Osteocyte (in vitro differentiated cells): Measurements from ENCODE around the gene KCTD18. TPM values are rescaled to one million over a fixed set of nuclear protein-coding genes. Genes with fewer than 3 reads are reported as not detected.

Experiments
- DNase-seq: peaks from one replicate; pipeline ENCODE4 v3.0.0; 2021; ENCODE audit warnings: mixed read lengths; ENCODE audit not compliant: unreplicated experiment; ENCODE audit errors: extremely low spot score
- H3K27ac Mint-ChIP-seq: one replicate; pipeline ENCODE4 v1.8.0; 2021; ENCODE audit warnings: mild to moderate bottlenecking, mixed read lengths; ENCODE audit not compliant: unreplicated experiment
- H3K27me3 Mint-ChIP-seq: one replicate; pipeline ENCODE4 v1.8.0; 2021; ENCODE audit warnings: mixed read lengths; ENCODE audit not compliant: unreplicated experiment
- H3K36me3 Mint-ChIP-seq: one replicate; pipeline ENCODE4 v1.8.0; 2021; ENCODE audit warnings: mixed read lengths; ENCODE audit not compliant: unreplicated experiment
- H3K4me1 Mint-ChIP-seq: one replicate; pipeline ENCODE4 v1.8.0; 2021; ENCODE audit warnings: mixed read lengths; ENCODE audit not compliant: unreplicated experiment
- H3K4me3 Mint-ChIP-seq: one replicate; pipeline ENCODE4 v1.8.0; 2021; ENCODE audit warnings: mild to moderate bottlenecking, moderate library complexity, mixed read lengths; ENCODE audit not compliant: unreplicated experiment
- H3K9me3 Mint-ChIP-seq: one replicate; pipeline ENCODE4 v1.8.0; 2021; ENCODE audit warnings: mixed read lengths; ENCODE audit not compliant: unreplicated experiment
- CTCF ChIP-seq: fragments of 200-600 bp; sonication (generic); IDR thresholded peaks from 2 replicates; pipeline ENCODE4 v1.5.0; 2021; ENCODE audit warnings: antibody characterized with exemption, mild to moderate bottlenecking, moderate library complexity
- total RNA-seq: library from RNA; stranded (reverse); gene quantifications from 2 replicates; pipeline ENCODE4 v1.2.1, GENCODE V29; 2021

Gene KCTD18
- total RNA-seq, 1 donor from 2014 or later: 19.1 TPM

- DNase-seq: no peak
- no peak overlapping the region for H3K4me3 Mint-ChIP-seq
- no peak overlapping the region for H3K27ac Mint-ChIP-seq
- H3K9me3 Mint-ChIP-seq: no peaks in the 10 kb centered on the region
- H3K27me3 Mint-ChIP-seq: no peaks in the 10 kb centered on the region
- H3K36me3 Mint-ChIP-seq: peaks cover 64% of the 10 kb centered on the region
- H3K4me1 Mint-ChIP-seq: no peaks in the 10 kb centered on the region
- TF ChIP-seq CTCF: no peak
Measured at GRCh38 chr2:200472853-200473464, 36.9 kb downstream of the KCTD18 start.

- Mint-ChIP-seq H3K4me3 (no peak overlapping the region), H3K9me3 (no peaks in the 10 kb centered on the region), H3K27me3 (no peaks in the 10 kb centered on the region), H3K27ac (no peak overlapping the region), H3K36me3 (peaks cover 60% of the 10 kb centered on the region), H3K4me1 (peaks cover 3% of the 10 kb centered on the region)
- no peak for TF ChIP-seq CTCF
- DNase-seq: no peak
Measured at GRCh38 chr2:200471928-200472645, 37.8 kb downstream of the KCTD18 start.

GRCh38 chr2:200471324-200471848 lies 38.5 kb downstream of the KCTD18 start:
- H3K36me3 Mint-ChIP-seq: peaks cover 54% of the 10 kb centered on the region
- H3K27ac Mint-ChIP-seq: peak overlapping the region; percentile 38
- TF ChIP-seq CTCF: peak; percentile 66
- no peak for DNase-seq
- H3K4me3 Mint-ChIP-seq: no peak overlapping the region
- peaks cover 4% of the 10 kb centered on the region for H3K4me1 Mint-ChIP-seq
- H3K9me3 Mint-ChIP-seq: no peaks in the 10 kb centered on the region
- H3K27me3 Mint-ChIP-seq: no peaks in the 10 kb centered on the region

- no peak for DNase-seq
- H3K27ac Mint-ChIP-seq: peak overlapping the region; percentile 10
- no peak for TF ChIP-seq CTCF
- peaks cover 4% of the 10 kb centered on the region for H3K4me1 Mint-ChIP-seq
- peaks cover 53% of the 10 kb centered on the region for H3K36me3 Mint-ChIP-seq
- H3K27me3 Mint-ChIP-seq: no peaks in the 10 kb centered on the region
- no peaks in the 10 kb centered on the region for H3K9me3 Mint-ChIP-seq
- no peak overlapping the region for H3K4me3 Mint-ChIP-seq
Measured at GRCh38 chr2:200470230-200470629, 39.6 kb downstream of the KCTD18 start.

- H3K36me3 Mint-ChIP-seq: peaks cover 53% of the 10 kb centered on the region
- peaks cover 4% of the 10 kb centered on the region for H3K4me1 Mint-ChIP-seq
- TF ChIP-seq CTCF: no peak
- H3K27me3 Mint-ChIP-seq: no peaks in the 10 kb centered on the region
- peak overlapping the region; percentile 29 for H3K27ac Mint-ChIP-seq
- no peak for DNase-seq
- H3K4me3 Mint-ChIP-seq: no peak overlapping the region
- H3K9me3 Mint-ChIP-seq: no peaks in the 10 kb centered on the region
Measured at GRCh38 chr2:200469708-200470211, 40.1 kb downstream of the KCTD18 start.
